Measurements from ENCODE around the gene PEX11G.

Gene PEX11G

DNA sequence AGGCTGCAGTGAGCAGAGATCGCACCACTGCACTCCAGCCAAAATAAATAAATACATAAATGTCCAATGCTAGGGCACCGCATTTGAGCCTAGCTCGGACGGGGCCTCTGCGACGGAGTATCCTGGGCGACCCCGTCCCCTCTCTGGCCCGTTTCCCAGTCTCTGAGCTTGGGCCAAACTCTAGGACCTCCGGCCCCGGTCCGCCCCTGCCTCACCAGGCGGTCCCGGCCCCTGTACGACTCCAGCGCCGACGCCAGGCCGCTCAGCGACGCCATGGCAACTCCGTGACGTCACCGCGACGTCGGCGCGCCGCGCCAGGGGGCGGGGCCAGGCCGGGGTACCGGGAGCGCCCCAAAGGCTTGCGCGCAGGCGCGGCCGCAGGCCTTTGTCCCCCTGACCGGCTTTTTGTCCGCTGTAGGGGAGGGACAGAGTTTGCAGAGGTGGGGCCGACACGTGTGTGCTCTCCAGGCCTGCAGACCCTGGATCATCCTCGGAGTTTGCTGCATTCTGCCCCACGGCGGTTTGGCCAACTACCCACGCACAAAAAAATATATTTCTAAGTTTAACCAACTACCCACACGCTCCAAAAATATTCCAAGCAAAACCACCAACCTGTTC lies at the start of gene PEX11G:
Gene PEX11G (minus strand): TSS at position 300 of the 618 bp plus-strand sequence. CDS start 25 bp downstream, at position 275.
- TF ChIP-seq, protein P1, sequence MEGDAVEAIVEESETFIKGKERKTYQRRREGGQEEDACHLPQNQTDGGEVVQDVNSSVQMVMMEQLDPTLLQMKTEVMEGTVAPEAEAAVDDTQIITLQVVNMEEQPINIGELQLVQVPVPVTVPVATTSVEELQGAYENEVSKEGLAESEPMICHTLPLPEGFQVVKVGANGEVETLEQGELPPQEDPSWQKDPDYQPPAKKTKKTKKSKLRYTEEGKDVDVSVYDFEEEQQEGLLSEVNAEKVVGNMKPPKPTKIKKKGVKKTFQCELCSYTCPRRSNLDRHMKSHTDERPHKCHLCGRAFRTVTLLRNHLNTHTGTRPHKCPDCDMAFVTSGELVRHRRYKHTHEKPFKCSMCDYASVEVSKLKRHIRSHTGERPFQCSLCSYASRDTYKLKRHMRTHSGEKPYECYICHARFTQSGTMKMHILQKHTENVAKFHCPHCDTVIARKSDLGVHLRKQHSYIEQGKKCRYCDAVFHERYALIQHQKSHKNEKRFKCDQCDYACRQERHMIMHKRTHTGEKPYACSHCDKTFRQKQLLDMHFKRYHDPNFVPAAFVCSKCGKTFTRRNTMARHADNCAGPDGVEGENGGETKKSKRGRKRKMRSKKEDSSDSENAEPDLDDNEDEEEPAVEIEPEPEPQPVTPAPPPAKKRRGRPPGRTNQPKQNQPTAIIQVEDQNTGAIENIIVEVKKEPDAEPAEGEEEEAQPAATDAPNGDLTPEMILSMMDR (IDR thresholded peaks at IDR 0.05): no peak
- peak within 1 kb of the TSS; percentile 69 for H3K4me3 ChIP-seq
- peak within 1 kb of the TSS; percentile 76 to 87 for H3K27ac ChIP-seq
- DNase-seq (ENCODE audit: low spot score): peak; percentile 90

DNA sequence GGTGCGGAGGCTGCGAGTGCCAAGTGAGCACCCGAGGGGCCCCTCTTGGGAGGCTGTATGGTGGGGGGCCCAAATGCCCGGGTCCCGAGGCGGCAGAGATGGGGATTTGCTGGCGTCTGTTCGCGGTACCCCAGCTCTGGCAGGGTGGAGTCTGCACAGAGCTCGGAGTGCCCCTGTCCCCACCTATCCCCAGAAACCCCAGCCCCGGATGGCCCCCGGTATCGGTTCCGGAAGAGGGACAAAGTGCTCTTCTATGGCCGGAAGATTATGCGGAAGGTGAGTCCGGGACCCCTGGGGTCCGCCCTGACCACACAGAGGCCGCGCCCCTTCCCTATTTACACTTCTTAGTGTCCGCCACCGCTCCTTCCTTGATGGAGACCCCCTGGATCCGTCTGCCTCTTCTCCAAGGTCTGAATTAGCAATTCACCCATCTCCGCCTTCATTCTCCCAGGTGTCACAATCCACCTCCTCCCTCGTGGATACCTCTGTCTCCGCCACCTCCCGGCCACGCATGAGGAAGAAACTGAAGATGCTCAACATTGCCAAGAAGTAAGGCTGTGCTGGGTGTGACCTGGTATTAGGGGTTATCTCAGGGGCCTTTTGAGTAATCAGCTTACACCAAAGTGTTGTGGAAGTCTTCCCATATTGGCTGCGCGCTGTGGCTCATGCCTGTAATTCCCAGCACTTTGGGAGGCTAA lies 47.3 kb upstream of the PEX11G start:
- H3K4me3 ChIP-seq: peak overlapping the region; percentile 90
- DNase-seq (ENCODE audit: low spot score): no peak
- H3K27ac ChIP-seq: peak overlapping the region; percentile 97 to 98
- TF ChIP-seq, protein P1 (IDR thresholded peaks at IDR 0.05): no peak

DNA sequence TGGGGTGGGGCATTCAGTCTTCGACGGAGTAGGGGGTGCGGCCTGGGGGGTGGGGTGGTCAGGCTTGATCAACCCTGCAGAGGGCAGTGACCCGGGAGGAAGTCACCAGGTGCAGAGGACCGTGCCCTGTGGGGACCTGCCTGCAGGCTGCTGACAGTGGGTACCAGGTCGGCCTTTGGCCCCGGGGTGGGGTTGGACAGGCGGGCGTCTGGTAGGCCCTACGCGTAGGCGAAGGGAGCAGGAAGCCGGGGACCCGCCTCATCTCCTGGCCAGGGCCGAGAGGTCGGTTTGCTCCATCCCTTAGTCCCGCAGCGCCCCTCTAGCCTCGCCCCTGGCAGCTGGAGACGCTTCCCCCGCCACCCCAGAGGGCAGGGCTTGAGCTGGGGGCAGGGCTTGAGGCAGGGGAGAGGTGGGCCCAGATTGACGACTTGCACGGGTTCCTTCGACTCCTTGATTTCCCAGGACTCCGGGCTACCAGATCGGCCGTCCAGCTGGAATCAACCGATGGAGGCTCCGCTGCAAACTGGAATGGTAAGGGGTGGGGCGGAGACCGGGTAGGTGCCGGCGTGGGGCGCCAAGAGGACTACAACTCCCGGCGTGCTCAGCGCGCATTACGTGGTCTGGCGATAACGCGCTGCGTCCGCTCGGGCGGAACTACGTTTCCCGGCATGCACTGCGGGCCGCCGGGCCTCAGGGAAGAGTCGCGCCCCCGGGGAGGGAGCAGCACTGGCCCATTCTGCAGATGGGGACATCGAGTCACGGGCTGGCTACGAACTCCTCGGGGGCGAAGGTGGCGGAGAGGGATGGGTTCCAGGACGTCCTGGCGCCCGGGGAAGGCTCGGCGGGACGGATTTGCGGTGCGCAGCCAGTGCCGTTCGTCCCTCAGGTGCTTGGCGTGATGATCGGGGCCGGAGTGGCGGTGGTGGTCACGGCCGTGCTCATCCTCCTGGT lies 46.5 kb upstream of the PEX11G start, which contains the start of gene PNPLA6:
Gene PNPLA6 (plus strand): TSS at position 671 of the 951 bp plus-strand sequence. CDS start 72 bp downstream, at position 743.
- Histone ChIP-seq H3K4me3 (peak within 1 kb of the TSS; percentile 90), H3K27ac (peak within 1 kb of the TSS; percentile 97 to 98)
- TF ChIP-seq, protein P1 (IDR thresholded peaks at IDR 0.05): no peak
- DNase-seq (ENCODE audit: low spot score): peak; percentile 94

DNA sequence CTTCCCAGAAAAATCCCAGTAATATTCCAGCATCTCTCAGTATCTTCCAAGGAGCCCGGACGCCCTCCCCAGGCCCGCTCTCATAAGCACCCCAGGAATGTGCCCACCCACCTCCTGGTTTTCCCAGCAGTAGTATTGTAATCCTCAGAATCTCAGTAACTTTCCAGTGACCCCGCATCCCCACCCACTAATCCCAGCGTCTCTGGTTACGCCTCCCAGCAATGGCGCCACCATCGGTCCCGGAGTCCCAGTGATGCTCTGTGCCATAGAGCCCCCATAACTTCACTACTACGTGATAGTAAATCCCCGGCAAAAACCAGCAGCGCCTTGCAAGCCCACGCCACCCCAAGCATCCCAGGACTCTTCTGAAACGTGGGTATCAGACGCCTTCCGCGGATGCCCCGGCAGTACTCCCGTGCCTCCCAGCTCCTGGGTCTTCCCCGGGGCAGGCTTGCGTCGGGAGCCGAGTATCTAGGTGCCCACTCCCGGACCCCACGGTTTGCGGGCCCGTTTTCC lies 45.8 kb upstream of the PEX11G start:
- H3K27ac ChIP-seq: peak overlapping the region; percentile 97 to 98
- peak; percentile 90 for DNase-seq (ENCODE audit: low spot score)
- TF ChIP-seq, protein P1 (IDR thresholded peaks at IDR 0.05): no peak
- H3K4me3 ChIP-seq: peak overlapping the region; percentile 90

DNA sequence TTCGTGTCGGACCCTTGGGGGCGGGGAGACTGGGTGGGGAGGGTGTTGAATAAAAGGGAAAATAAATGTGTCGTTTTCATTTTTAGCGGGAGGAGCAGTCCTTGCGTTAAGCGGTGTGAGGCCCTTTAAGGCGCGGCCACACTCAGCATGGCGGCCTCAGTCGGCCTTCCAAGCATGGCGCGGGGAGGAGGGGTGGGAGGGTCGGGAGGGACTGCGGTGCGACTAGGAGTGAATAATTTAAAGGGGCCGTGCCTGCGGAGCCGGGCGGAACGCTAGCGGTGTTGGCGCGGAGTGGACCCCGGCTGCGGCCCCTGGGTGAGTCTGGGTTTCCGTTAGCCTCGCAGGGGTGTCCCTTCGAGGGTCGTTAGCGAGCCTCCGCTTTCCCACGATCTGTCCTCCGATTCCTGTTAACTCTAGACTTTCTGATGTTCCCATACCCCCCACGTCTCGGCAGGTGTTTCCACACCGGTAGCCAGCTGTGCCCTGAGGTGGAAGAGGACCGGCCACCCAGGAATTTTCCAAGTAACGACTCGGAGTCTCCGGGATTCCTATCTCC lies 45.2 kb upstream of the PEX11G start:
- H3K4me3 ChIP-seq: peak overlapping the region; percentile 90
- peak; percentile 90 for DNase-seq (ENCODE audit: low spot score)
- TF ChIP-seq, protein P1 (IDR thresholded peaks at IDR 0.05): no peak
- peak overlapping the region; percentile 97 to 98 for H3K27ac ChIP-seq

DNA sequence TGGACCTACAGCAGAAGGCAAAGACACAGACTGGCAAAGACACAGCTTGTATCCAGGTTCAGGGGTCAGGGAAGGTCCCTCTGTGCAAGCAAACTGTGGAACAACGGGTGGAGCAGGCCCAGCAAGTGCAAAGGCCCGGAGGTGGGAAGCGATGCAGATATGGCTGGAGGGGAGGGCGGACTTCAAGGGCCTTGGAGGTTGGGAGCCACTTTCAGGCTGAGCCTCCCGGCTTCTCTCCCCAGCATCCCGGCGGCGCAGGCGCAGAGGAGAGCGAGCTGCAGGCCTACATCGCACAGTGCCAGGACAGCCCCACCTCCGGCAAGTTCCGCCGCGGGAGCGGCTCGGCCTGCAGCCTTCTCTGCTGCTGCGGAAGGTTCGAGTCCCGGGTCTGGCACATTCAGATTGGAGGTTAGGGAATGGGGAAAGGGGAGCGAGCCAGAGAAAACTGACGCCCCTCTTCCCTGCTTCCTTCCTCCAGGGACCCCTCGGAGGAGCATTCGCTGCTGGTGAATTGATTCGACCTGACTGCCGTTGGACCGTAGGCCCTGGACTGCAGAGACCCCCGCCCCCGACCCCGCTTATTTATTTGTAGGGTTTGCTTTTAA lies 44.5 kb upstream of the PEX11G start:
- DNase-seq (ENCODE audit: low spot score): peak; percentile 79
- Histone ChIP-seq H3K27ac (peak overlapping the region; percentile 97 to 98), H3K4me3 (peak overlapping the region; percentile 90)
- TF ChIP-seq, protein P1 (IDR thresholded peaks at IDR 0.05): no peak
